AG10803 (cell line): ENCODE results near the gene BCL11B.

ENCODE experiments used
- DNase-seq: peaks from one replicate; pipeline ENCODE4 v3.0.0; 2010; ENCODE audit warnings: low read depth
- H3K4me3 ChIP-seq: 2 replicates; pipeline ENCODE4 v1.5.1; 2011; ENCODE audit warnings: mild to moderate bottlenecking, low read length, control low read depth
- TF ChIP-seq, protein P1 (sequence below): conservative IDR thresholded peaks from 2 replicates; pipeline ENCODE4 v1.5.1; 2011; ENCODE audit warnings: mild to moderate bottlenecking, low read length, control low read depth, inconsistent platforms

BCL11B gene

DNA sequence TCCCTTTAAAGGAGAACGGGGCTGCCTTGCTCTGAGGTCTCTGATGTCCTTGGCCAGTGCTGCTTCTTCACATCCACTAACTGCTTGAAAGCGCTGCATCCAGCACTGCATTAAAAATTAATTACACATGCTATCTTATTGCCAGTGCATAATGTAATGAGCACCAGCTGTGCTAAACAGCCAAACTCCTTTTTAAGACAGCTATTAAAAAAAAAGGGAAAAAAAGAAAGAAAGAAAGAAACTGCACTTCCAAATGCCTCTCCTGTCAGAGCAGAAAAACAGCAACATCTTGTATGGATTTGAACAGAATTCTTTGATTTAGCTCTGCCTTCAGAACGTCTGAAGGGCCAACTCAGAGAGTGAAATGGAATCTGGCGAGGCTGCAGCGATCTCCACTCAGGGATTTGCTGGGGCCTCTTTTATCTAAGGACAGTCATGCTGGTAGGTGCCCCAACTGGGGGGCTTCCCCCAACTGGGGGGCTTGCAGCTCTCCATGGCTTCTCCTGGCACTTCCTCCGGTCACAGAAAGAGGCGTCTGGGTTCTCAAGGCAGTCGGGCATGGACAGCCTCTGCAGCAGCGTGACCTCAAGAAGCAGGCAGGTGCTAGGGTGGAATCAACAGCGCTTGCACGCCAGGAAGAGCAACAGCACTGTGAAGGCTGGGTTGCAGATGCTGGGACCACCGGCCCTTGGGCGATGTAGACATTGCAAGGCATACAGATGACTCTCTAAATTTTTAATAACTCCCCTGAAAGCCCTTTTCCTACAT lies 46.4 kb downstream of the BCL11B start:
- TF ChIP-seq, protein P1, sequence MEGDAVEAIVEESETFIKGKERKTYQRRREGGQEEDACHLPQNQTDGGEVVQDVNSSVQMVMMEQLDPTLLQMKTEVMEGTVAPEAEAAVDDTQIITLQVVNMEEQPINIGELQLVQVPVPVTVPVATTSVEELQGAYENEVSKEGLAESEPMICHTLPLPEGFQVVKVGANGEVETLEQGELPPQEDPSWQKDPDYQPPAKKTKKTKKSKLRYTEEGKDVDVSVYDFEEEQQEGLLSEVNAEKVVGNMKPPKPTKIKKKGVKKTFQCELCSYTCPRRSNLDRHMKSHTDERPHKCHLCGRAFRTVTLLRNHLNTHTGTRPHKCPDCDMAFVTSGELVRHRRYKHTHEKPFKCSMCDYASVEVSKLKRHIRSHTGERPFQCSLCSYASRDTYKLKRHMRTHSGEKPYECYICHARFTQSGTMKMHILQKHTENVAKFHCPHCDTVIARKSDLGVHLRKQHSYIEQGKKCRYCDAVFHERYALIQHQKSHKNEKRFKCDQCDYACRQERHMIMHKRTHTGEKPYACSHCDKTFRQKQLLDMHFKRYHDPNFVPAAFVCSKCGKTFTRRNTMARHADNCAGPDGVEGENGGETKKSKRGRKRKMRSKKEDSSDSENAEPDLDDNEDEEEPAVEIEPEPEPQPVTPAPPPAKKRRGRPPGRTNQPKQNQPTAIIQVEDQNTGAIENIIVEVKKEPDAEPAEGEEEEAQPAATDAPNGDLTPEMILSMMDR, result no peak

GRCh38 chr14:99224948-99225347 lies 47.0 kb downstream of the BCL11B start:
- H3K4me3 ChIP-seq, result no peak overlapping the region
- DNase-seq, result no peak
- TF ChIP-seq, protein P1, result no peak

More for the DNA sequence above, 46.4 kb downstream of the BCL11B start:
- H3K4me3 ChIP-seq, result no peak overlapping the region
- peak; percentile 35 for DNase-seq

DNA sequence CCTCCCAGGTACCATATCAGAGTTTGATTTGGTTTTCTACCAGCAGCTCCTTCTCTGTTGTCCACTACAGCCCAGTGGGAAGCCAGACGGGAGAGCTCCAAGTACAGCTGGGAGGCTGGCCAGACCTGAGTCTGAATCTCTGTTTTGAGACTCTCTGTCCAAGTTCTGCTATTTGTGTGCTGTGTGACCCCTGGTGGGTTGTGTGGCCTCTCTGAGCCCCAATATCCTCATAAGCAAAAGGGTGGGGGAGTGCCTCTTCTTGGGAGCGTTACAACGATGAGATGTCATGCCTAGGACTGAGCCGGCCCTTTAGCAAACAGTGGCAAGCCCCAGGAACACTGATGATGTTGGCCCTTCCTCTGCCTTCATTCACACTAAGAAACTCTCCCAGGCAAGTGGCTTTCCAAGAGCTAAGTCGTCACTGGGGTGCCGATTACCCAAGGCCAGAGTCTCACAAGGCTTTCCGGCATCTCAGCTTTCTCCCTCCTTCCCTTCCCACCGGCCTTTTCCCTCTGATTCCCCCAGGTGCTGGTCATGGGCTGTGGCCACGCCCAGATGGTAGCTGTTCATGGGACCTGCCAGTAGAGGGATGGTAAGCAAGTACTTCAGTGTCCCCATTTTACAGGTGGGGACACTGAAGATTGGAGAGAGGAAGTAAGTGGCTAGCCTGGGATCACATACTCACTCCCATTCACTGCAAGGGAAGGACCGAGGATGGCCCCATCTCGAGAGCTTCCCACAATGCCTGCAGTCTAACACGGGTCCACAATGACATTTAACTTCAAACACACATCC lies 47.7 kb downstream of the BCL11B start:
- TF ChIP-seq, protein P1, result no peak
- DNase-seq, result no peak
- no peak overlapping the region for H3K4me3 ChIP-seq

DNA sequence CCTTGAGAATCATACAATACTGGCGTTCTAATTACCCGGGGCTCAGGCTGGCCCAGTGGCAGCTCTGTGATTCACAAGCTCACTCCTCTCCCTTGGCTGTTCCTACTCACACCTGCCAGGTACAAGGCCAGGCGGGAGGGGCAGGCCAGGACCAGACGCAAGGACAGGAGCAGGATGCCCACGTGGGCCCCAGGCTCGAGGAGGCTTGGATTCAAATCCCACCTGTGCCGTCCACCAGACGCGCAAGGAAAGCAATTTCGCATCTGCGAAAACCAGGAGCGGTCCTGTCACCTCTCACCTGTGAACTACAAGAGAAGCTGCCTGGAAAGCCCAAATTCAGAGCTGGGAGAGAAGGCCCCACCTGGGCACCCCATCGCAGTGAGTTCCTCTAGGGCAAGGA lies 50.6 kb downstream of the BCL11B start:
- no peak for DNase-seq
- no peak overlapping the region for H3K4me3 ChIP-seq
- TF ChIP-seq, protein P1, result no peak

DNA sequence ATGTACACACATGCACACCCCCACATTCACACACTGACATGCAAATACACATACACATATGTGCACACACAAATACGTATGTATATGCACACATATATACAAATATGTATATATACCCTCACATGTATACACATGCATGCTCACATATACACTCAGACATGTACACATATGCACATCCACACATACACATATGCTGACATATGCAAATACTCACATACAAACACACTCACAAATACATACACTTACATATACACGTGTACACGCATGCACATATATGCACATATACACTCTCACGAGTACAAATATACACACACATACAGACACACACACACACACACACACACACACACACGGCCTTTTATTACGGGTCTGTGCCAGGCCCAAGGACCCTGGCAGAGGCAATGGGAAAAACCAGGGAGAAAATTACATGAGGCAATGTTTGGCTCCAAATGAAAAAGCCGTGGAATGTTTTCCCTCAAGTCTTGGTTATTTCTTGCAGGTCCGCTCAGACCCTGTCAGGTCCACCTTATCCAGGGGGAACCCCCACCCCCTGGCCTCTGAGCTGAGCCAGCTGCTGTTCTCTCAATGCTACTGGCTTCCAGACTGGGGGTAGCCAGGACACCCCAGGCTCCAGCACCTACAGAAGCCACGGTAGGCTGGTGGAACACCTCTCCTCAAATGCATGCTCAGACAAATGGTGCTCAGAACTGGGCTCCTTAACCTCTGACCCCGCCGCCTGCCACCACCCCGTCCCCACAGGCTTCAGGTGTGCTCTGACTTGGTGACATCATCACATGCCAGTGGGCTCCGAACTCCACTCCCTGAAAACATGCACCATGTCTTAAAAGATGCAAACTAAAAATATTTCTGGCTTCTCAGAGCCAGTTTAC lies 54.7 kb downstream of the BCL11B start:
- TF ChIP-seq, protein P1, result no peak
- no peak overlapping the region for H3K4me3 ChIP-seq
- peak; percentile 34 for DNase-seq

DNA sequence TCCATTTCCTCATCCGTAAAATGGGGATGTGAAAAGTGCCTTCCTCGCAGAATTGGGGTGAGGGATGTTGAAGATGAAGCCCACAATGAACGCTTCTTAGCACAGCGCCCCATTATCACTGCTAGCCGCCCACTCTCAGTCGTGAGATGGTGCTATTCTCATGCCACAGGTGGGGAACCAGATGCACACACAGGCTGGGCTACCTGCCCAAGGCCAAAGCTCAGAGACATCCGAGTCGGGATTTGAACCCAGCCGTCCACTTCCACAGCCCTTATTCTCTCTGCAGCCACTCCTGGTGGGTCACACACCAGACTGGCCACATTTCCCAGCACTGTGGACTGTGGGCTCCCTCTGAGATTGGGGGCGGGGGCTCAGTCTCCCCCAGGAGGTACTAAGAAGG lies 55.8 kb downstream of the BCL11B start:
- H3K4me3 ChIP-seq, result no peak overlapping the region; the same call in 1 of the 2 replicates
- DNase-seq, result no peak
- TF ChIP-seq, protein P1, result no peak
